Endothelial cell (in vitro differentiated cells): ENCODE results near the gene TWIST1. TPM values are rescaled to one million over a fixed set of nuclear protein-coding genes. Genes with fewer than 3 reads are reported as not detected.

ENCODE experiments used
- DNase-seq: peaks from one replicate; pipeline ENCODE4 v3.0.0; 2021; ENCODE audit warnings: low spot score
- H3K27ac Mint-ChIP-seq: one replicate; pipeline ENCODE4 v1.8.0; 2021; ENCODE audit warnings: mixed read lengths, inconsistent platforms; ENCODE audit not compliant: unreplicated experiment
- H3K27me3 Mint-ChIP-seq: one replicate; pipeline ENCODE4 v1.8.0; 2021; ENCODE audit warnings: mild to moderate bottlenecking, moderate library complexity, mixed read lengths, inconsistent platforms; ENCODE audit not compliant: unreplicated experiment
- H3K36me3 Mint-ChIP-seq: one replicate; pipeline ENCODE4 v1.8.0; 2021; ENCODE audit warnings: mild to moderate bottlenecking, low read depth, mixed read lengths, inconsistent platforms; ENCODE audit not compliant: unreplicated experiment
- H3K4me1 Mint-ChIP-seq: one replicate; pipeline ENCODE4 v1.8.0; 2021; ENCODE audit warnings: mild to moderate bottlenecking, mixed read lengths, inconsistent platforms; ENCODE audit not compliant: unreplicated experiment
- H3K4me3 Mint-ChIP-seq: one replicate; pipeline ENCODE4 v1.8.0; 2021; ENCODE audit warnings: mild to moderate bottlenecking, mixed read lengths, inconsistent platforms; ENCODE audit not compliant: unreplicated experiment
- H3K9me3 Mint-ChIP-seq: one replicate; pipeline ENCODE4 v1.8.0; 2021; ENCODE audit warnings: mixed read lengths, inconsistent platforms; ENCODE audit not compliant: unreplicated experiment
- total RNA-seq: library from RNA; stranded (reverse); fragmentation: NEBNext Ultra II Directional; extraction: Animal tissue kit (Norgen Biotek cat#: 25700); gene quantifications from one replicate; pipeline ENCODE4 v1.2.1, GENCODE V29; 2021; ENCODE audit not compliant: unreplicated experiment
- TF ChIP-seq, protein P1 (sequence below): fragments of 200-600 bp; sonication (generic); IDR thresholded peaks from one replicate; pipeline ENCODE4 v1.5.0; 2021; ENCODE audit warnings: antibody characterized with exemption; ENCODE audit not compliant: unreplicated experiment

The TWIST1 gene
- total RNA-seq, 1 donor from 2014 or later: 2.4 TPM

DNA sequence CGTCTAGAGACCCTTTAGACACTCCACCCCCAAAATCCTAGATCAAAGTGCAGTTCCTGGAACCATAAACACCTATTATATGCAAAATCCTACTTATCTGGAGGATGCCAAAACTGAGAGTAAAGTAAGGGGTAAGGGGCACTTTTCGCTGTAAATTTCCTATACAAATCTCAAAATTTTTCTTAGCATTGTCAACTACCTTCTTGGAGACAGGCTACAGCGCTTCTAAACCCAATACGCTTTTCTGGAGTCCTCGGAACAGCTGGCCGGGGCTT lies 10.4 kb downstream of the TWIST1 start:
- H3K4me3 Mint-ChIP-seq: peak overlapping the region; percentile 92
- no peak for DNase-seq
- H3K4me1 Mint-ChIP-seq: peaks cover 35% of the 10 kb centered on the region
- no peaks in the 10 kb centered on the region for H3K36me3 Mint-ChIP-seq
- no peaks in the 10 kb centered on the region for H3K9me3 Mint-ChIP-seq
- TF ChIP-seq, protein P1, sequence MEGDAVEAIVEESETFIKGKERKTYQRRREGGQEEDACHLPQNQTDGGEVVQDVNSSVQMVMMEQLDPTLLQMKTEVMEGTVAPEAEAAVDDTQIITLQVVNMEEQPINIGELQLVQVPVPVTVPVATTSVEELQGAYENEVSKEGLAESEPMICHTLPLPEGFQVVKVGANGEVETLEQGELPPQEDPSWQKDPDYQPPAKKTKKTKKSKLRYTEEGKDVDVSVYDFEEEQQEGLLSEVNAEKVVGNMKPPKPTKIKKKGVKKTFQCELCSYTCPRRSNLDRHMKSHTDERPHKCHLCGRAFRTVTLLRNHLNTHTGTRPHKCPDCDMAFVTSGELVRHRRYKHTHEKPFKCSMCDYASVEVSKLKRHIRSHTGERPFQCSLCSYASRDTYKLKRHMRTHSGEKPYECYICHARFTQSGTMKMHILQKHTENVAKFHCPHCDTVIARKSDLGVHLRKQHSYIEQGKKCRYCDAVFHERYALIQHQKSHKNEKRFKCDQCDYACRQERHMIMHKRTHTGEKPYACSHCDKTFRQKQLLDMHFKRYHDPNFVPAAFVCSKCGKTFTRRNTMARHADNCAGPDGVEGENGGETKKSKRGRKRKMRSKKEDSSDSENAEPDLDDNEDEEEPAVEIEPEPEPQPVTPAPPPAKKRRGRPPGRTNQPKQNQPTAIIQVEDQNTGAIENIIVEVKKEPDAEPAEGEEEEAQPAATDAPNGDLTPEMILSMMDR: no peak
- H3K27ac Mint-ChIP-seq: no peak overlapping the region
- peaks cover 23% of the 10 kb centered on the region for H3K27me3 Mint-ChIP-seq

DNA sequence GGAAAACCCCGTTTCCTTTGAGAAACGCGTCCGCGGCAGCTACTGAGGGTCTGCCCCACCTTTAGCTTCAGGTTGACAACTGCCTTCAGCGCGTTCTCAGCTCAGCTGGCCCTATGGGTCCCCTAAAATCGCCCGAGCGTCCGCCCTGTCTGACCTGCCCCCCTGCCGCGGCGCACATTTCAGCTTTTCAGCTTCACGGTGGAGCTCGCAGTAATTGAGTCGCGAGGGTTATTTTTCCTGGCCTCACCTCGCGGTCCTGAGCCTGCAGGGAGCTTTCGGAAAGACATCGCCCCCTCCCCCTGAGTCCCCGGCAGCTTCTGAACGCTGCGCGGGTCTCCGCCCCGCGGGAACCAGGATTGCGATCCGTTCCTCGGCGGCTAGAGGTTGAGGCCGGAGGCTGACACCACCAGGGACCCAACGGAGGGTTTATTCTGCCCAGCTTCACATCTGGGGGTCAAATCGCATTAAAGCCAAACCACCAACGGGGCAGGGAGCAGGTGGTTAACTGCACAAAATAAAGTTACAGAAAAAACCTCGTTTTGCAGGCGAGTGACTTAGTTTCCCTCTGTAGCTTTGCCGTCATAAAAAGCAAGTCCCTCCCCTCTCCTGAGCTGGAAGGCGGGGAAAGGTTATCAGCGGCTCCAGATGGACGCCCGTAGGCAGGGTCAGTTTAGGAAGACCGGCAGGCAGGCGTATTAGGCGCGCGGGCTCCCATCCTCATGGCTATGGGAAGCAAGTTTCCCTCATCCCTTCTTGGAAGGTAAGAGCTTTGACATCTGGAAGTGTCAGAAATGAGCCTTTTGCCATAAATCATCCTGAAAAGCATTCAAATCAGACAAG lies 11.0 kb downstream of the TWIST1 start:
- Mint-ChIP-seq H3K4me3 (peak overlapping the region; percentile 75), H3K9me3 (no peaks in the 10 kb centered on the region), H3K27ac (no peak overlapping the region), H3K4me1 (peaks cover 30% of the 10 kb centered on the region), H3K27me3 (peaks cover 19% of the 10 kb centered on the region), H3K36me3 (no peaks in the 10 kb centered on the region)
- DNase-seq: peak; percentile 41
- TF ChIP-seq, protein P1: no peak

DNA sequence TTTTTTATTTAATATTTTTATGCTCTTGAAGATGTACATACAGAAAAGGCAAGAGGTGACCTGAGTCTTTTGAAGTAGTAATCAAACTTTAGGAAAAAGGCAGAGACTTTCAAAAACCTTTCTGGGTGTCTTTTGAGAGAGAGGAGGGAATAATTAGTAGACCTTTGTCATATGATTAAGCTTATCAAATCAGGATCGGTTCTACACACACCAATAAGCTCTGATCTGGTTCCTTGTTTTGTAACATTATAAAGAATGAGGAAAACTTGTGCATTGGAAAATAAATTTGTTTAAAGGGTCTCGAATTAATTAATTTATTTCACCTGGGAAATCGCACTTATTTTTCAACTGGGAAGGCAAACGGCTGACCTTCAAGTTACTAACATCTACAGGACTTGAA lies 11.9 kb downstream of the TWIST1 start:
- Mint-ChIP-seq H3K4me1 (peaks cover 23% of the 10 kb centered on the region), H3K27me3 (peaks cover 22% of the 10 kb centered on the region), H3K36me3 (no peaks in the 10 kb centered on the region), H3K9me3 (no peaks in the 10 kb centered on the region), H3K4me3 (peak overlapping the region; percentile 75), H3K27ac (no peak overlapping the region)
- DNase-seq: no peak
- TF ChIP-seq, protein P1: no peak

DNA sequence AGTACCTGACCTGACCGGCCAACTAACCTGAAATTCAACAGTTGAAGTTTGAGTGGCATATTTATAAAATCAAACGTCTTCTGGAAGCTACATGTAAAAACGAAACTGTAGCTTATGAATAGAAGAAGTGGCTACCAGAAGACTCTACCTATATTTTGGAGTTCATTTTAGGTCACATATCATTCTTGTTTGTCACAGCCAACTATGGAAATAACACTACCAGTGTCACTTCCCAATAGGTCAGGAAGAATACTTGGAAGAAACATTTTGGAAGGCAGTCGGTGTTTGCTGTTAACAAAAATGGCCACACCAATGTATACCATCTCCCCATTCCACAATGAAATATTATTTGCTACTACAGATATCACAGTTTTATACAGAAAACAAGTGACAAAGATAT lies 12.6 kb downstream of the TWIST1 start:
- Mint-ChIP-seq H3K27ac (no peak overlapping the region), H3K9me3 (no peaks in the 10 kb centered on the region), H3K4me3 (no peak overlapping the region), H3K4me1 (peaks cover 23% of the 10 kb centered on the region), H3K36me3 (no peaks in the 10 kb centered on the region), H3K27me3 (peaks cover 22% of the 10 kb centered on the region)
- DNase-seq: no peak
- TF ChIP-seq, protein P1: no peak

DNA sequence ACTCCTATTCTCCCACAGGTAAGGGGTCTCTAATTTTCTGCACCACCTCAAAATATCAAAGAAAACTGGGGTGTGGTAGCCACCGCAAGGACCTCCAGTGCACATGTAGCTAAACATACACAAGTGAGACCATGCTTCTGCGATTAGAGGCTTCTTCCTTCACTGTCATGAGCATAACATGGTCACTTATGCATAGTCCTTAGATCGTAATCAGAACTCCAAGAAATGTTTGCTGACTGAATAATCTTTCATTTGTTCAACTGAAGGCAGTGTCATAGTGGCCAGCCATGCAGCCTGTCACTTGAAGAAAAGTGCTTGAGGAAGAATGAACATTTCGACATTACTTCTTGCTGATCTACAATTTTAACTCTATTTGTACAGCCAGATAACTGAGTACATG lies 14.6 kb downstream of the TWIST1 start:
- Mint-ChIP-seq H3K27me3 (peaks cover 11% of the 10 kb centered on the region), H3K9me3 (no peaks in the 10 kb centered on the region), H3K4me1 (peaks cover 11% of the 10 kb centered on the region), H3K4me3 (no peak overlapping the region), H3K27ac (no peak overlapping the region), H3K36me3 (no peaks in the 10 kb centered on the region)
- no peak for DNase-seq
- TF ChIP-seq, protein P1: no peak
